Endothelial cell (in vitro differentiated cells): ENCODE results near the gene PARD6G. TPM values are rescaled to one million over a fixed set of nuclear protein-coding genes. Genes with fewer than 3 reads are reported as not detected.
"Not testable (repeated sequence)": the region's sequence is repeated elsewhere in the genome, so short reads cannot be mapped to it uniquely, and the experiment has no call there.

Experiments used
- DNase-seq: peaks from one replicate; pipeline ENCODE4 v3.0.0; 2021; ENCODE audit warnings: low spot score
- H3K27ac Mint-ChIP-seq: one replicate; pipeline ENCODE4 v1.8.0; 2021; ENCODE audit warnings: mixed read lengths, inconsistent platforms; ENCODE audit not compliant: unreplicated experiment
- H3K27me3 Mint-ChIP-seq: one replicate; pipeline ENCODE4 v1.8.0; 2021; ENCODE audit warnings: mild to moderate bottlenecking, moderate library complexity, mixed read lengths, inconsistent platforms; ENCODE audit not compliant: unreplicated experiment
- H3K36me3 Mint-ChIP-seq: one replicate; pipeline ENCODE4 v1.8.0; 2021; ENCODE audit warnings: mild to moderate bottlenecking, low read depth, mixed read lengths, inconsistent platforms; ENCODE audit not compliant: unreplicated experiment
- H3K4me1 Mint-ChIP-seq: one replicate; pipeline ENCODE4 v1.8.0; 2021; ENCODE audit warnings: mild to moderate bottlenecking, mixed read lengths, inconsistent platforms; ENCODE audit not compliant: unreplicated experiment
- H3K4me3 Mint-ChIP-seq: one replicate; pipeline ENCODE4 v1.8.0; 2021; ENCODE audit warnings: mild to moderate bottlenecking, mixed read lengths, inconsistent platforms; ENCODE audit not compliant: unreplicated experiment
- H3K9me3 Mint-ChIP-seq: one replicate; pipeline ENCODE4 v1.8.0; 2021; ENCODE audit warnings: mixed read lengths, inconsistent platforms; ENCODE audit not compliant: unreplicated experiment
- total RNA-seq: library from RNA; stranded (reverse); fragmentation: NEBNext Ultra II Directional; extraction: Animal tissue kit (Norgen Biotek cat#: 25700); gene quantifications from one replicate; pipeline ENCODE4 v1.2.1, GENCODE V29; 2021; ENCODE audit not compliant: unreplicated experiment
- TF ChIP-seq, protein P1 (sequence below): fragments of 200-600 bp; sonication (generic); IDR thresholded peaks from one replicate; pipeline ENCODE4 v1.5.0; 2021; ENCODE audit warnings: antibody characterized with exemption; ENCODE audit not compliant: unreplicated experiment

The PARD6G gene
- total RNA-seq, 1 donor from 2014 or later = 10.4 TPM

DNA sequence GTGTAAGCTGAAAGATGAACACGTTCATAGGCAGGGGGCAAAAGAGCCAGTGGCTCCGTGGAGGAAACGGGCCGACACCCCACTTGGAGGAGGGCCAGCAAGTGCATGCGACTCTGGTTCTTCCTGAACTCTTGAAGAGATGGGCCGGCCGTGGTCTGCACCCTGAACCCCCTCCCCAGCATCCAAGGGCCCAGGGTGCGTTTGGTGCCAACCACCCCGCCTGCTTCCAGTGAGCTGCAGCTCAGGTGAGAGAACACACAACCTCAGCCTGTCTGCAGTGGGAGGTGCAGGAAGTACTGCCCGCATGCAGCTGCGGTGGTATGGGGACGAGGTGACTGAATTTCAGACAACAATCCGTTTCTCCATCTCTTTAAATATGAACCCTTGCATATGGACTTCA, 79.4 kb downstream of the PARD6G start:
- no peaks in the 10 kb centered on the region for H3K4me1 Mint-ChIP-seq
- no peaks in the 10 kb centered on the region for H3K9me3 Mint-ChIP-seq
- TF ChIP-seq, protein P1, sequence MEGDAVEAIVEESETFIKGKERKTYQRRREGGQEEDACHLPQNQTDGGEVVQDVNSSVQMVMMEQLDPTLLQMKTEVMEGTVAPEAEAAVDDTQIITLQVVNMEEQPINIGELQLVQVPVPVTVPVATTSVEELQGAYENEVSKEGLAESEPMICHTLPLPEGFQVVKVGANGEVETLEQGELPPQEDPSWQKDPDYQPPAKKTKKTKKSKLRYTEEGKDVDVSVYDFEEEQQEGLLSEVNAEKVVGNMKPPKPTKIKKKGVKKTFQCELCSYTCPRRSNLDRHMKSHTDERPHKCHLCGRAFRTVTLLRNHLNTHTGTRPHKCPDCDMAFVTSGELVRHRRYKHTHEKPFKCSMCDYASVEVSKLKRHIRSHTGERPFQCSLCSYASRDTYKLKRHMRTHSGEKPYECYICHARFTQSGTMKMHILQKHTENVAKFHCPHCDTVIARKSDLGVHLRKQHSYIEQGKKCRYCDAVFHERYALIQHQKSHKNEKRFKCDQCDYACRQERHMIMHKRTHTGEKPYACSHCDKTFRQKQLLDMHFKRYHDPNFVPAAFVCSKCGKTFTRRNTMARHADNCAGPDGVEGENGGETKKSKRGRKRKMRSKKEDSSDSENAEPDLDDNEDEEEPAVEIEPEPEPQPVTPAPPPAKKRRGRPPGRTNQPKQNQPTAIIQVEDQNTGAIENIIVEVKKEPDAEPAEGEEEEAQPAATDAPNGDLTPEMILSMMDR = no peak
- no peak overlapping the region for H3K4me3 Mint-ChIP-seq
- no peak for DNase-seq
- peaks cover 9% of the 10 kb centered on the region for H3K36me3 Mint-ChIP-seq
- H3K27me3 Mint-ChIP-seq = peaks cover 8% of the 10 kb centered on the region
- H3K27ac Mint-ChIP-seq = no peak overlapping the region

DNA sequence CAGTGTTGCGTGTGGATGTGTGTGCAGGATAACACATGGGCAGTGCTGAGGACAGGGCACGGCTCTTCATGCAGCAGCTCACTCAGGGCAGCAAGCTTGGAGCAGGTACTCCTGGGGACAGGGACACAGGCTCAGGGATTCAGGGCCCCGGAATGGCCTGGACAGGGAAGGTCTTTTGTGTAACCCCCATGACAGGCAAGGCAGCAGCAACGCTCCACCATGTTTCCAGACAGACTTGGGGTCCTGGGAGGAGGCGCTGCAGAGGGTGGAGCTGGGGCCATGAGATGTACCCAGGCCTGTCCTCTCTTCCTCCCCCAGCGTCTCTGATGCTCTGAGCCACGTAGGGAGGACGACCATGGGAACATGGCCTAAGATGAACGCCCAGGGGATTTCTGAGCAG, 80.0 kb downstream of the PARD6G start:
- TF ChIP-seq, protein P1 = no peak
- no peaks in the 10 kb centered on the region for H3K4me1 Mint-ChIP-seq
- no peak overlapping the region for H3K27ac Mint-ChIP-seq
- H3K4me3 Mint-ChIP-seq = no peak overlapping the region
- peaks cover 9% of the 10 kb centered on the region for H3K36me3 Mint-ChIP-seq
- no peak for DNase-seq
- no peaks in the 10 kb centered on the region for H3K9me3 Mint-ChIP-seq
- peaks cover 8% of the 10 kb centered on the region for H3K27me3 Mint-ChIP-seq

DNA sequence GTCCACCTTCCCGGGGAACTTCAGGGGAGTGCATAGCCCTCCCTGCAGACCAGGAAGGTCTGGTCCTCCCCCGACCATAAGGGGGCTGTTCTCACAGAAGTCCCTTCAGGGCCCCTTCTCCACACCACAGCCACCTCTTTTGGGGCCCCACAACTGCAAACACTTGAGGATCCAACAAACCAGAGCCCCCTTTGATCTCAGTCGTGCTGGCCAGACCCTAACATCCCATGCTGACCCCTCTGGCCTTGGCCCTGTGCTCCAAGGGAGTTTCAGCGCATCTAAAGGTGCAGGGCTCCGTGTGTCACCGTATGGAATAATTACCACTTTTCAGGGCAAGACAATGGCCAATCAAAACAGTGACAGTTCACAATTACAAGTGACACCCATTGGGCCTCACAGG, 80.6 kb downstream of the PARD6G start:
- Mint-ChIP-seq H3K9me3 (no peaks in the 10 kb centered on the region), H3K4me1 (no peaks in the 10 kb centered on the region), H3K4me3 (no peak overlapping the region), H3K27me3 (peaks cover 6% of the 10 kb centered on the region), H3K36me3 (peaks cover 9% of the 10 kb centered on the region), H3K27ac (no peak overlapping the region)
- no peak for DNase-seq
- TF ChIP-seq, protein P1 = no peak

DNA sequence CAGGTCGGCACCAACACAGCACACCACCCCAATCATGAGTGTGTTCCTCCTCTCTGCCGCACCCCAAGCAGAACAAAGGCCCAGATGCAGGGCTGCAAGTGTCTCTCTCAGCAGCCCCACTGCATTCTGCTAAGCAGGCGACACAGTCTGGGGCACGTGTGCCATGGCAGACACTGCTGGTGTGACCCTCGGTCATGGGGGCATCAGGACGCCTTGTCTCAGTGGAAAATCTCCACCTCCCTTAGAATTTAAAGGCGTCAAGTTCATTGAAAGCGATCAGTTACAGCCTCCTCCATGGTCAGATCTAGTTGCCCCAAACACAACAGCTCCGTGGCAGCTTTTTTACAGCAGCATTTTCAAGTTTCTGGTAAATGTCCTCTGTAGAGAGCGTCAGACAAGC, 81.1 kb downstream of the PARD6G start:
- no peak overlapping the region for H3K27ac Mint-ChIP-seq
- no peak overlapping the region for H3K4me3 Mint-ChIP-seq
- H3K9me3 Mint-ChIP-seq = no peaks in the 10 kb centered on the region
- H3K36me3 Mint-ChIP-seq = peaks cover 9% of the 10 kb centered on the region
- no peaks in the 10 kb centered on the region for H3K4me1 Mint-ChIP-seq
- TF ChIP-seq, protein P1 = no peak
- no peak for DNase-seq
- H3K27me3 Mint-ChIP-seq = peaks cover 5% of the 10 kb centered on the region

DNA sequence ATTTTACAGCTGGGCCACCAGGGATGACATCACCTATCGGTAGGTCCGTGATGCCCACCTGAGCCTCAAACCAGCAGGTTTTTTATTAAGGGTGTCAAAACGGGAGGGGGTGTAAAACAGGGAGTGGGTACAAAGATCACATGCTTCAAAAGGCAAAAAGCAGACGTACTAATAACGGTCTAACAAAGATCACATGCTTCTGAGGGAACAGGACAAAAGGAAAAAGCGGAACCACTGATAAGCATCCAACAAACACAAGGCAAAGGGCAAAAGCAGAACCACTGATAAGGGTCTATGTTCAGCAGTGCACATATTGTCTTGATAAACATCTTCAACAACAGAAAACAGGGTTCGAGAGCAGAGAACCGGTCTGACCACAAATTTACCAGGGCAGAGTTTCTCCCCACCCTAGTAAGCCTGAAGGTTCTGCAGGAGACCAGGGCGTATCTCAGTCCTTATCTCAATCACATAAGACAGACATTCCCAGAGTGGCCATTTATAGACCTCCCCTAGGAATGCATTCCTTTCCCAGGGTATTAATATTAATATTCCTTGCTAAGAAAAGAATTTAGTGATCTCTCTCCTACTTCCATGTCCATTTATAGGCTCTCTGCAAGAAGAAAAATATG, 82.5 kb downstream of the PARD6G start:
- H3K4me1 Mint-ChIP-seq, H3K27me3 Mint-ChIP-seq, H3K9me3 Mint-ChIP-seq, H3K36me3 Mint-ChIP-seq, H3K27ac Mint-ChIP-seq, DNase-seq: not testable (repeated sequence)
- H3K4me3 Mint-ChIP-seq = peak overlapping the region; percentile 5
